Activated T-cell treated with anti-CD3 and anti-CD28 coated beads for 48 hours (primary cell): ENCODE measurements around the gene HNRNPAB.
"Not testable (repeated sequence)": the region's sequence is repeated elsewhere in the genome, so short reads cannot be mapped to it uniquely, and the experiment has no call there.

ENCODE experiments used
- DNase-seq: peaks from one replicate; pipeline ENCODE4 v3.0.0-alpha.2; 2020; ENCODE audit warnings: low read depth

HNRNPAB gene

GRCh38 chr5:178196986-178197385 is 7.3 kb upstream of the HNRNPAB start:
- DNase-seq = no peak

- DNase-seq = not testable (repeated sequence)
Measured at GRCh38 chr5:178198151-178198550, 6.2 kb upstream of the HNRNPAB start.

GRCh38 chr5:178198706-178199105 is 5.6 kb upstream of the HNRNPAB start:
- DNase-seq = no peak

- DNase-seq = no peak
Measured at GRCh38 chr5:178199581-178200434, 4.5 kb upstream of the HNRNPAB start.

GRCh38 chr5:178201221-178201926 is 3.0 kb upstream of the HNRNPAB start:
- DNase-seq = no peak

- DNase-seq = no peak
Measured at GRCh38 chr5:178201927-178202235, 2.5 kb upstream of the HNRNPAB start.

- no peak for DNase-seq
Measured at GRCh38 chr5:178202541-178202940, 1.8 kb upstream of the HNRNPAB start.

GRCh38 chr5:178203670-178204181 is 607 bp upstream of the HNRNPAB start:
- no peak for DNase-seq

GRCh38 chr5:178204935-178205748 is 809 bp downstream of the HNRNPAB start:
- peak; percentile 77 for DNase-seq

GRCh38 chr5:178205749-178206047 is 1.4 kb downstream of the HNRNPAB start:
- no peak for DNase-seq

- DNase-seq = no peak
Measured at GRCh38 chr5:178206166-178207101, 2.1 kb downstream of the HNRNPAB start.

- DNase-seq = no peak
Measured at GRCh38 chr5:178207183-178207916, 3.0 kb downstream of the HNRNPAB start.

GRCh38 chr5:178207917-178208280 is 3.6 kb downstream of the HNRNPAB start:
- no peak for DNase-seq

- DNase-seq = no peak
Measured at GRCh38 chr5:178208540-178209227, 4.4 kb downstream of the HNRNPAB start.

GRCh38 chr5:178209334-178210072 is 5.2 kb downstream of the HNRNPAB start:
- DNase-seq = no peak

- DNase-seq = no peak
Measured at GRCh38 chr5:178210073-178210535, 5.8 kb downstream of the HNRNPAB start.

GRCh38 chr5:178210686-178211085 is 6.4 kb downstream of the HNRNPAB start:
- no peak for DNase-seq

GRCh38 chr5:178211095-178212048 is 7.0 kb downstream of the HNRNPAB start:
- DNase-seq = no peak
